Measurements from ENCODE around the gene PPARD. TPM values are rescaled to one million over a fixed set of nuclear protein-coding genes. Genes with fewer than 3 reads are reported as not detected.
A peak's percentile ranks its signal among the peaks of the same experiment; 100 is the strongest.

PPARD gene
- total RNA-seq, 1 donor from 2014 or later = 4.9 TPM

DNA sequence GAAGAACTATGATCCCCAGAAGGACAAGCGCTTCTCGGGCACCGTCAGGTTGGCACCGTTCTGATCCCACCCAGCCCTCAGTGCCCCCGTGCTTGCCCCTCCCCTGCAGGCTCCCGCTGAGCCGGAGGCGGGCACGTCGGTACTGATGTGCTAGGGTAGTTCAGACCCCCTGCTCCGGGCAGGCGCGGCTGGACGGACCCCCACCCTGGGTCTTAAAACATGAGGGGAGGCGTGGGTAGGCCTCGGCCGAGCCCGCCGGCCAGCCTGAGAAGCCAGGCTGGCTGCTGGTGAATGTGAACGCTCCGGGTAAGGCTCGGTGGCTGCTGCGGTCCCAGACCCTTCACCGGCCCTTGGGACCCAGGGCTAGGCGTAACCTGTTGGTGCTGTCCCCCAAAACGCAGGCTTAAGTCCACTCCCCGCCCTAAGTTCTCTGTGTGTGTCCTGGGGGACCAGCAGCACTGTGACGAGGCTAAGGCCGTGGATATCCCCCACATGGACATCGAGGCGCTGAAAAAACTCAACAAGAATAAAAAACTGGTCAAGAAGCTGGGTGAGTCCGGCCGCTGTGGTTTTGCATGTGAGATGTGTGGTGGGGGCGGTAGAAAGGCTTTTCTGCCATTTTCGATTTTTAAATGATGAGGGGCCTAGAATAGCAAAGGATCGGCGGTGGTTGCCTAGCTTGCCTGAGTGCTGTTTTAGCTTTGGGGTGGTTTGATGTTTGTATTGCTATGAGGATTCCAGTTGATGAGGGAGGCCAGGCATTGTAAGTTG lies 126.8 kb downstream of the PPARD start:
- Histone ChIP-seq H3F3A (ENCODE audit: low read depth) (peaks cover 72% of the 10 kb centered on the region), H3K4me1 (peaks cover 19% of the 10 kb centered on the region), H4K20me1 (ENCODE audit: low read depth) (peaks cover 56% of the 10 kb centered on the region), H3K4me2 (peak overlapping the region; percentile 99), H3K4me3 (peak overlapping the region; percentile 81), H3K9ac (peak overlapping the region; percentile 94), H3K36me3 (no peaks in the 10 kb centered on the region), H3K79me2 (ENCODE audit: low read depth) (peaks cover 45% of the 10 kb centered on the region), H3K27me3 (peaks cover 6% of the 10 kb centered on the region), H2AFZ (replicated peaks) (no peak overlapping the region), H3K9me3 (ENCODE audit: low read depth) (no peaks in the 10 kb centered on the region), H3K27ac (peak overlapping the region; percentile 84)
- H3K4me3 Mint-ChIP-seq = peak overlapping the region; percentile 93
- TF ChIP-seq EZH2 (IDR thresholded peaks at IDR 0.05) (no peak), EZH2phosphoT487 (IDR thresholded peaks at IDR 0.05) (no peak)
- TF ChIP-seq, protein P1, sequence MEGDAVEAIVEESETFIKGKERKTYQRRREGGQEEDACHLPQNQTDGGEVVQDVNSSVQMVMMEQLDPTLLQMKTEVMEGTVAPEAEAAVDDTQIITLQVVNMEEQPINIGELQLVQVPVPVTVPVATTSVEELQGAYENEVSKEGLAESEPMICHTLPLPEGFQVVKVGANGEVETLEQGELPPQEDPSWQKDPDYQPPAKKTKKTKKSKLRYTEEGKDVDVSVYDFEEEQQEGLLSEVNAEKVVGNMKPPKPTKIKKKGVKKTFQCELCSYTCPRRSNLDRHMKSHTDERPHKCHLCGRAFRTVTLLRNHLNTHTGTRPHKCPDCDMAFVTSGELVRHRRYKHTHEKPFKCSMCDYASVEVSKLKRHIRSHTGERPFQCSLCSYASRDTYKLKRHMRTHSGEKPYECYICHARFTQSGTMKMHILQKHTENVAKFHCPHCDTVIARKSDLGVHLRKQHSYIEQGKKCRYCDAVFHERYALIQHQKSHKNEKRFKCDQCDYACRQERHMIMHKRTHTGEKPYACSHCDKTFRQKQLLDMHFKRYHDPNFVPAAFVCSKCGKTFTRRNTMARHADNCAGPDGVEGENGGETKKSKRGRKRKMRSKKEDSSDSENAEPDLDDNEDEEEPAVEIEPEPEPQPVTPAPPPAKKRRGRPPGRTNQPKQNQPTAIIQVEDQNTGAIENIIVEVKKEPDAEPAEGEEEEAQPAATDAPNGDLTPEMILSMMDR (IDR thresholded peaks at IDR 0.05) = no peak
- peaks cover 32% of the 10 kb centered on the region for H3K4me1 Mint-ChIP-seq
- peaks cover 13% of the 10 kb centered on the region for H3K27me3 Mint-ChIP-seq (ENCODE audit: insufficient read depth, low read depth)
- peak overlapping the region; percentile 96 for H3K27ac Mint-ChIP-seq
- DNase-seq (ENCODE audit: low spot score) = no peak
- peaks cover 28% of the 10 kb centered on the region for H3K36me3 Mint-ChIP-seq
- H3K9me3 Mint-ChIP-seq = no peaks in the 10 kb centered on the region

DNA sequence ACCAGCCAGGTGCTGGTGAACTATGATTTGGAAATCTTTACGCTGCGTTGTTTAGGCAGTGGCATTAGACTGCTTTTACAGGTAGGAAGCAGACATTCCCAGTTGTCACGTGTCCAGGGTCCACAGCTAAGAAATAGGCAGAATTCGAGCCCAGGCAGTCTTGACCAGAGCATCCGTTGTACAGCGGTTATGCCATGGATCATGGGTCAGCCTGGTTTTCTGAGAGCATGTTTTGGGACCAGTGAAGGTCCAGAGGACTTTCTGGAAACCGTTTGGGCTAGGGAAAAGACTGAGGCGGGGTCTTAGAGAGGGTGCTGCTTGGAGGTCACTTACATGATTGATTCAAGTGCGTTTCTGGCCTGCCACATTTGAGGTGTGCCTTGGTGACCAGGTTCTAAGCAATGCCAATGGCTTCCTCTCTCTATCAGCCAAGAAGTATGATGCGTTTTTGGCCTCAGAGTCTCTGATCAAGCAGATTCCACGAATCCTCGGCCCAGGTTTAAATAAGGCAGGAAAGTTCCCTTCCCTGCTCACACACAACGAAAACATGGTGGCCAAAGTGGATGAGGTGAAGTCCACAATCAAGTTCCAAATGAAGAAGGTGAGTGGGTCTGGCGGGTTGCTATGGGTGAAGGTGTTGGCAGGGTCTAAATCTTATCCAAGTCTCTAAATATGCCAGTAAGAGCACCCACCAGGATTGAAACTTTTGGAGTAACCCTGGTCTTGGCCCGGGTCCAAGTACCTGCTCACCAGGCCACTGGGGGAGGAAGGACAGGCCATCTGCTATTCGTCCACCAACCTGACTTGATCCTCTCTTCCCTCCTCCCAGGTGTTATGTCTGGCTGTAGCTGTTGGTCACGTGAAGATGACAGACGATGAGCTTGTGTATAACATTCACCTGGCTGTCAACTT lies 127.6 kb downstream of the PPARD start:
- TF ChIP-seq EZH2phosphoT487 (IDR thresholded peaks at IDR 0.05) (no peak), EZH2 (IDR thresholded peaks at IDR 0.05) (no peak)
- TF ChIP-seq, protein P1 (IDR thresholded peaks at IDR 0.05) = no peak
- Histone ChIP-seq H4K20me1 (ENCODE audit: low read depth) (peaks cover 60% of the 10 kb centered on the region), H3K4me3 (peak overlapping the region; percentile 81), H3K27me3 (peaks cover 6% of the 10 kb centered on the region), H3K36me3 (no peaks in the 10 kb centered on the region), H3F3A (ENCODE audit: low read depth) (peaks cover 72% of the 10 kb centered on the region), H3K4me1 (peaks cover 19% of the 10 kb centered on the region), H2AFZ (replicated peaks) (no peak overlapping the region), H3K9ac (peak overlapping the region; percentile 94), H3K79me2 (ENCODE audit: low read depth) (peaks cover 45% of the 10 kb centered on the region), H3K9me3 (ENCODE audit: low read depth) (no peaks in the 10 kb centered on the region), H3K27ac (peak overlapping the region; percentile 44), H3K4me2 (peak overlapping the region; percentile 99)
- Mint-ChIP-seq H3K27ac (peak overlapping the region; percentile 84), H3K4me1 (peaks cover 32% of the 10 kb centered on the region), H3K36me3 (peaks cover 31% of the 10 kb centered on the region), H3K27me3 (ENCODE audit: insufficient read depth, low read depth) (peaks cover 13% of the 10 kb centered on the region), H3K9me3 (no peaks in the 10 kb centered on the region), H3K4me3 (peak overlapping the region; percentile 93)
- DNase-seq (ENCODE audit: low spot score) = no peak

DNA sequence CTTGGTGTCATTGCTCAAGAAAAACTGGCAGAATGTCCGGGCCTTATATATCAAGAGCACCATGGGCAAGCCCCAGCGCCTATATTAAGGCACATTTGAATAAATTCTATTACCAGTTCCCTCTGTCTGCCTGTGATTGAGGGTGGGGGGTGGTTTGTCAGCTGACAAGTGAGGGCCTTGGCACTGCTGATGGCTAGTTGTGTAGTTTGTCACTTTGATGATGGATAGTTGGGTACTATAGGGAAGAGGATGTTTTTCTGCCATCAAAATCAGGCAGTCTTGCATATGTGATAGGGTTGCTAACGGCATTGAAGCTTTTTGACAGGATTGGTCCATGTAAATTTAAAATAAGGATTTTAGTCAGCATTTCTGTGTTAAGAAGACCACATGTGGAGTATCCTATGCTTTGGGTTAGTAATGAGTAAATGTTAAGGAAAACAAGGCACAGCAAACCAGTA lies 128.3 kb downstream of the PPARD start:
- H2AFZ ChIP-seq (replicated peaks) = no peak overlapping the region
- peaks cover 6% of the 10 kb centered on the region for H3K27me3 ChIP-seq
- TF ChIP-seq EZH2phosphoT487 (IDR thresholded peaks at IDR 0.05) = no peak
- no peak for TF ChIP-seq EZH2 (IDR thresholded peaks at IDR 0.05)
- TF ChIP-seq, protein P1 (IDR thresholded peaks at IDR 0.05) = no peak
- Mint-ChIP-seq H3K4me1 (peaks cover 32% of the 10 kb centered on the region), H3K27me3 (ENCODE audit: insufficient read depth, low read depth) (peaks cover 13% of the 10 kb centered on the region), H3K4me3 (peak overlapping the region; percentile 93), H3K9me3 (no peaks in the 10 kb centered on the region), H3K27ac (no peak overlapping the region), H3K36me3 (peaks cover 31% of the 10 kb centered on the region)
- H3F3A ChIP-seq (ENCODE audit: low read depth) = peaks cover 73% of the 10 kb centered on the region
- H4K20me1 ChIP-seq (ENCODE audit: low read depth) = peaks cover 60% of the 10 kb centered on the region
- H3K4me2 ChIP-seq = peak overlapping the region; percentile 99
- H3K9me3 ChIP-seq (ENCODE audit: low read depth) = no peaks in the 10 kb centered on the region
- H3K9ac ChIP-seq = no peak overlapping the region
- DNase-seq (ENCODE audit: low spot score) = no peak
- peaks cover 45% of the 10 kb centered on the region for H3K79me2 ChIP-seq (ENCODE audit: low read depth)
- no peak overlapping the region for H3K27ac ChIP-seq
- H3K36me3 ChIP-seq = no peaks in the 10 kb centered on the region
- H3K4me3 ChIP-seq = peak overlapping the region; percentile 81
- H3K4me1 ChIP-seq = peaks cover 19% of the 10 kb centered on the region
